ENCODE data around the gene DHPS. TPM values are rescaled to one million over a fixed set of nuclear protein-coding genes. Genes with fewer than 3 reads are reported as not detected.
A peak's percentile ranks its signal among the peaks of the same experiment; 100 is the strongest.
"Not testable (repeated sequence)": the region's sequence is repeated elsewhere in the genome, so short reads cannot be mapped to it uniquely, and the experiment has no call there.

DHPS gene
- total RNA-seq, result 79.7 TPM

- peak; percentile 96 for DNase-seq (ENCODE audit: low spot score)
Observed at GRCh38 chr19:12681074-12681987, at the start of gene DHPS. TSS of gene DHPS (minus strand) at chr19:12681880. CDS start at chr19:12681766, 114 bp downstream.

DNA sequence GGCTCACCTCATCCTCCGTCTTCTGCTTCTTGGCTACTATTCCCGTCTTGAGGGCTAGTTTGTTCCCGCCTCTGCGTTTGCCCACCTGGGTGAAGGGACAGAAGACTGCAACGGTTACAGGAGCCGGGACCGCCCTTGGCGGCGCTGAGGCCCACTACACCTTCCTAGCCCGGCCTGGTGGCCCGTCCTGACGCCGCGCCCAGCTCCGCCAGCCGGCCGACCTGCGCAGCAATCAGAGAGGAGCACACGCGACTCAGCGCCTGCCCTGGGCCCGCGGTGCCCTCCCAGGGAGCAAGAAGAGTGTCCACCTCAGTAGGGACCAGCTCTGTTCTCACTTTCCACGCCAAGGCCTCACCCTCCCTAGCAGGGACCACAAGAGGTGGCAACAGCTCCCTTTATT lies 49.7 kb upstream of the DHPS start:
- DNase-seq (ENCODE audit: low spot score), result no peak

DNA sequence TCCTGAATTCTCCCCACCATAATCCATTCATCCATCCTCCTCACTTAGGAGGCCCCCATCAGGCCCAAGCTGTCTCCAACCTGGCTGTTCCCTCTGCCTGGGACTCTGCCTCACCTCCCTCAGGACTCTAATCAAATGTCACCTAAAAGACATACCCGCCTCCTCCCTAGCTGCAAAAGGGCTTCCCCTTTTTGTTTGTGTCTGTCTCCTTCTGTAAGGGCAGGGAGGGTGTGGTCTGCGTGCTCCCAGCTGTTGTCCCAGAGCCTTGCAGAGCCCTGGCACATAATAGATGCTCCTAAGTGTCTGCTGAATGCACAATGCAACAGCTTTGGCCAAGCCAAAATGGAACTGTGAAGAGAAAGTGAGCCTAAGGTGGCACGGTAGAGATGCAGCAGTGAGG lies 48.4 kb upstream of the DHPS start:
- no peak for DNase-seq (ENCODE audit: low spot score)

- no peak for DNase-seq (ENCODE audit: low spot score)
Observed at GRCh38 chr19:12727745-12728433, 46.2 kb upstream of the DHPS start.

GRCh38 chr19:12726988-12727316 lies 45.3 kb upstream of the DHPS start:
- DNase-seq (ENCODE audit: low spot score), result no peak

DNA sequence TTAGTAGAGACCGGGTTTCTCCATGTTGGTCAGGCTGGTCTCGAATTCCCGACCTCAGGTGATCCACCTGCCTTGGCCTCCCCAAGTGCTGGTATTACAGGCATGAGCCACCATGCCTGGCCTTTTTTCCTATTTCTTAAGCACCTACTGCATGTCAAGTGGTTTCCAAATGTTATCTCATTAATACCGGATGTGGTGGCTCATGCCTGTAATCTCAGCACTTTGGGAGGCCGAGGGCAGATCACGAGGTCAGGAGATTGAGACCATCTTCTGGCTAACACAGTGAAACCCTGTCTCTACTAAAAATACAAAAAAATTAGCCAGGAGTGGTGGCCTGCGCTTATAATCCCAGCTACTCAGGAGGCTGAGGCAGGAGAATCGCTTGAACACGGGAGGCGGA lies 43.9 kb upstream of the DHPS start:
- DNase-seq (ENCODE audit: low spot score), result not testable (repeated sequence)

- DNase-seq (ENCODE audit: low spot score), result peak; percentile 64
Observed at GRCh38 chr19:12723641-12724426, 42.2 kb upstream of the DHPS start, which contains the start of gene TNPO2. TSS of gene TNPO2 (minus strand) at chr19:12723932. CDS start at chr19:12720977, 2,955 bp downstream.

DNA sequence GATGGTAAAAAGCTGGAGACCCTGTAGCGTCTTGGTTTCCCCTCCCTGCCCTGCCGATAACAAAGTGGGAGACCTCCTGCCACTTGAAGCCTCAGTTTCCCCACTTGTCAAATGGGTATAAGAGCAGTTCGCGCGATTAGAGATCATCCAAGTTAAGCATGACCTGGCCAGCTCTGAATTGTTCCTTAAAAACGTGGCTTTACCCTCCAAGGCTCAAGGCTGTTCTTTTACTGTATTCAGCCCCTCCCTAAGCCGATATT lies 41.6 kb upstream of the DHPS start:
- no peak for DNase-seq (ENCODE audit: low spot score)

GRCh38 chr19:12722566-12723380 lies 41.1 kb upstream of the DHPS start:
- peak; percentile 97 for DNase-seq (ENCODE audit: low spot score)

DNA sequence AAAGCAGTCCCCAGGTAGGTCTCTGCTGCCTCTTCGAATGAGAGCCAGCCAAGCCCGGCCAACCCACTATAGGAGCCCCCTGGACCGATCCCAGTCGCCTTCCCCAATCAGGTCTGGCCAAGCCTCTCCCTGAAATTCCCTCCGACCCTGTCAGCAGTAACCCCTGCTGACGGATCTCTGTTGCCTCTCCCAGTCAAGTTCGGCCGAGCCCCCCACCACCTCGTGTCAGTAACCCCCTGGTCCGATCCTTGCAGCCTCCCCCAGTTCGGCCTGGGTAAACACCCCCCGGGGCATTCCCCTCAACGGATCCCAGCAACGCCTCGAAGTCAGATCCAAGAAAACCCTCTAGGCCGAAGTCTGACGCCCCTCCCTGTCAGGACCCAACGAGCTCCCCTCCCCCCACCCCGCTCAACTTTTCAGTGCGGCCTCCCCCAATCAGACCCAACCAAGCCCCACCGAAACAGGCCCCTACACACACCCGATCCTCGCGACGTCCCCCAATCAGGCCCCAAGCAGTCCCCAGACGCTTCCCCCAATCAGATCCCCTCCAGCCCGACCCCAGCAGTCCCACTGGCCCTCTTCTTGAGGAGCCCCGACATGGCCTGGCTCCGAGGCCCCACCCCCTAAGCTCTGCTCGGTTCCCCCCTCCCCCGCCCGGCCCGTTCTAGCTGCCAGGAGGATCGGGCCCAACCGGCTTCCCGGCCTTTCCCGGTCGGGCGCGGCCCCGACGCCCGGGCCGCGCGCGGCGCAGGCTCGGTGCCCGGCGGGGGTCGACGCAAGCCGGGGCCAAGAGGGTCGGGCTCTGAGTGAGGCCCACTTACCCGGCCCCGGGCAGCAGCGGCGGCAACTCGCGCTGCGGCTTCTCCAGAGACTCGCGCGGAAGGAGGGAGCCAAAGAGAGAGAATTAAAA lies 40.2 kb upstream of the DHPS start:
- DNase-seq (ENCODE audit: low spot score), result peak; percentile 73

DNA sequence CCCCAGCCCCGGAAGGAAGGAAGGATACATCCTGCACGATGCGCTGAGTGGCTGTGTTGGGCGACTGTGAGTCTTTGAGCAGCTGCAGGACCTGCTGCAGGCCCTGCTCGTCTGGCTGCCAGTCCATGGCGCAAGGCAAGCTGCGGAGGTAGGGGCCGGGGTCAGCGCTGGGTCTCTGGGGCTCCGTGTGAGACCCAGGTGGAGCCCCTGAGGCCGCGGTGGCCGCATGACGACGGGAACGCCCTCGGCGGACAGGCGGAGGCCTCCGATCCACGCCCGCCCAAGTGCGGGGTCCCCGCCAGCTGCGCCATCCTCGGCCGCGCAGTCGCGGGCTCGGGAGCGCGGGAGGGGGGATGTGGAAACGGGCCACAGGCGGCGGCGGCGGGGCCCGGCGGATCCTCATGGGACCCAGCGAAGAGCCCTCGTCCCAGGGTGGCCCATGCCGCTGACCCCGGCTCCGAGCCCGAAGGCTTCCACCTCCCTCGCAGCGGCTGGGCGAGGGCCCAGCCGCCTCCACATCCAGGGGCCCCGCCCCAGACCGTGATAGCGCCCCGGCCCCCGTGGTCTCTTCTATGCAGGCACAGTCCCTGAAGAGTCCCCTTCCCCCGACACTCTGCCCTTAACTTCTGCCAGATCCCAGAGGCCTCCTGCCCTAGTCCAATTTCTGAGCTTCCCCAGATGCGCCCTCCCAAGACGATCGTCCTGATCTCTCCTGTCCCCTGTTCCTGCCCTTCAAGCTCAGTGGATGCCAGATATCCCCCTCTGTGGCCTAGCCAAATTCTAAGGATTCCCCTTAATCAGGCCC lies 39.4 kb upstream of the DHPS start:
- no peak for DNase-seq (ENCODE audit: low spot score)

GRCh38 chr19:12720296-12720695 lies 38.6 kb upstream of the DHPS start:
- DNase-seq (ENCODE audit: low spot score), result no peak

DNA sequence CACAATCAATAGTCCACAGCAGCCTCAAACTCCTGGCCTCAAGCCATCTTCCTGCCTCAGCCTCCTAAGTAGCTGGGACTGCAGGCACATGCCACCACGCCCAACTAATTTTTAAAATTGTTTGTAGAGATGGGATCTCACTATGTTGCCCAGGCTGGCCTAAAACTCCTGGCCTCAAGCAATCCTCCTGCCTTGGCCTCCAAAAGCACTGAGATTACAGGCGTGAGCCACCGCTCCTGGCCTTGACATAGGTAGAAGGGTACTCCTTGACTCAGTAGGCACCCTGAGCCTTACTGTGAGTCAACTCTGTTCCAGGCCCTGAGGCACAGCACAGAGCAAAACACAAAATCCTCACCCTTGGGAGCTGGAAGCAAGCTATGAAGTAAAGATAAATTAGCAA lies 34.2 kb upstream of the DHPS start:
- DNase-seq (ENCODE audit: low spot score), result no peak

- DNase-seq (ENCODE audit: low spot score), result no peak
Observed at GRCh38 chr19:12715102-12715501, 33.4 kb upstream of the DHPS start.

- DNase-seq (ENCODE audit: low spot score), result not testable (repeated sequence)
Observed at GRCh38 chr19:12713304-12713703, 31.6 kb upstream of the DHPS start.

DNA sequence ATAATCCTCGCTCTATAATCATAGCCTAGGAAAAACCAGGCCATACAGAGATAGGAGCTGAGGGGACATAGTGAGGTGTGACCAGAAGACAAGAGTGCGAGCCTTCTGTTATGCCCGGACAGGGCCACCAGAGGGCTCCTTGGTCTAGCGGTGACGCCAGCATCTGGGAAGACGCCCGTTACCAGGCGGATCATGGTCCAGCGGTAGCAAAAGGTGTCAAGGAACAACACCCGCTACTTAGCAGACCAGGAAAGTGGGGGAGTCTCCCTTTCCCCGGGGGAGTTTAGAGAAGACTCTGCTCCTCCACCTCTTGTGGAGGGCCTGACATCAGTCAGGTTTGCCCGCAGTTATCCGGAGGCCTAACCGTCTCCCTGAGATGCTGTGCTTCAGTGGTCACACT lies 30.4 kb upstream of the DHPS start:
- DNase-seq (ENCODE audit: low spot score), result not testable (repeated sequence)

- no peak for DNase-seq (ENCODE audit: low spot score)
Observed at GRCh38 chr19:12711187-12711586, 29.5 kb upstream of the DHPS start.

GRCh38 chr19:12708641-12709040 lies 27.0 kb upstream of the DHPS start:
- DNase-seq (ENCODE audit: low spot score), result no peak

DNA sequence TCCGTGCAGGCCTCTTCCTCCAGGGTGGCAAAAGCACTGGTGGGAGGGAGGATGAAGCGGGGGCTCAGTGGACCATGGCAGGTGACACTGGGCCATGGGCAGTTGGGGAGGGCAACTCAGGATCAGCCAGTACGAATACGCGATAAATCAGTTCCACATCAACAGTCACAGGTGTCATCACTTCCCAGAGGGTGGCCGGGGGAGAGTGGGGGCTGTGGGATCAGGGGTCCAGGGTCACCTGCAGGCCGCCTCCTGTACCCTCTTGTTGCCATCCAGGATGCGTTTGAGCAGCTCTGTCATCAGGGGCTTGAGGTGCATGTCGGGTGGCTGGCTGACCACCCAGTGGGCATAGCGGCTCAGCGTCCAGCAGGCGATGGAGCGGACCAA lies 24.6 kb upstream of the DHPS start:
- DNase-seq (ENCODE audit: low spot score), result no peak
